SU-DHL-6 (cell line): ENCODE data around the gene CHST12.

Experiments
- EZH2phosphoT487 ChIP-seq: fragments of 200-600 bp; sonication (generic), shearing (Covaris generic); conservative IDR thresholded peaks from 2 replicates; pipeline ENCODE4 v1.6.1; 2018; ENCODE audit warnings: mild to moderate bottlenecking, antibody characterized with exemption, low read length, moderate library complexity, mixed read lengths
- TF ChIP-seq, protein P1 (sequence below): fragments of 200-600 bp; sonication (generic); IDR thresholded peaks from one replicate; pipeline ENCODE4 v1.5.1; 2017; ENCODE audit warnings: antibody characterized with exemption, mild to moderate bottlenecking, low read length, moderate library complexity; ENCODE audit not compliant: insufficient read depth, poor library complexity, severe bottlenecking

DNA sequence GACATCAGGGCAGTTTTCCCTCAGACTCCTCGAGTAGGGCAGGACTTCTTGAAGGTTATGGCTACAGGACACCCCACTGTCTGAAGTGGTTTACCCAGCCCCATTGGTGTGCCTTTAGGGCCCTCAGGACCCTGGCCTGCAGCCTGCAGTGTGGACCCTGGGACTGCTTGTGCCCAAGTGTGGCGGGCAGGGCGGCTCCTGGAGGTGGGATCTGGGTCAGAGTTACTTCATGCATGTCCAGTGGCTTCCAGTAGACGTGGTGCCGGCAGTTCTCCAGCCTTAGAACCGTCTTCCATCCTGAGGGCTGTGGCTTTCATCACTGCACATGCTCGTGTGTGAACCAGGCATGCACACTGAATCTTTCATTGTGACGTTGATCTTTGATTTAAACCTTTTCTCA is 32.1 kb upstream of the CHST12 start:
- TF ChIP-seq, protein P1, sequence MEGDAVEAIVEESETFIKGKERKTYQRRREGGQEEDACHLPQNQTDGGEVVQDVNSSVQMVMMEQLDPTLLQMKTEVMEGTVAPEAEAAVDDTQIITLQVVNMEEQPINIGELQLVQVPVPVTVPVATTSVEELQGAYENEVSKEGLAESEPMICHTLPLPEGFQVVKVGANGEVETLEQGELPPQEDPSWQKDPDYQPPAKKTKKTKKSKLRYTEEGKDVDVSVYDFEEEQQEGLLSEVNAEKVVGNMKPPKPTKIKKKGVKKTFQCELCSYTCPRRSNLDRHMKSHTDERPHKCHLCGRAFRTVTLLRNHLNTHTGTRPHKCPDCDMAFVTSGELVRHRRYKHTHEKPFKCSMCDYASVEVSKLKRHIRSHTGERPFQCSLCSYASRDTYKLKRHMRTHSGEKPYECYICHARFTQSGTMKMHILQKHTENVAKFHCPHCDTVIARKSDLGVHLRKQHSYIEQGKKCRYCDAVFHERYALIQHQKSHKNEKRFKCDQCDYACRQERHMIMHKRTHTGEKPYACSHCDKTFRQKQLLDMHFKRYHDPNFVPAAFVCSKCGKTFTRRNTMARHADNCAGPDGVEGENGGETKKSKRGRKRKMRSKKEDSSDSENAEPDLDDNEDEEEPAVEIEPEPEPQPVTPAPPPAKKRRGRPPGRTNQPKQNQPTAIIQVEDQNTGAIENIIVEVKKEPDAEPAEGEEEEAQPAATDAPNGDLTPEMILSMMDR: no peak
- no peak for TF ChIP-seq EZH2phosphoT487
